KOPT-K1 (cell line): Measurements from ENCODE around the gene HNRNPC.
"Not testable (repeated sequence)": the region's sequence is repeated elsewhere in the genome, so short reads cannot be mapped to it uniquely, and the experiment has no call there.

Experiments
- H3K27ac ChIP-seq: fragments of 200-600 bp; sonication (generic); 2 replicates; pipeline ENCODE4 v1.5.1; 2016; ENCODE audit warnings: antibody characterized with exemption, mild to moderate bottlenecking, low read depth, low read length; ENCODE audit not compliant: poor library complexity, severe bottlenecking
- H3K36me3 ChIP-seq: fragments of 200-600 bp; sonication (generic); 2 replicates; pipeline ENCODE4 v1.5.1; 2017; ENCODE audit warnings: antibody characterized with exemption, mild to moderate bottlenecking, low read length, moderate library complexity; ENCODE audit not compliant: insufficient read depth
- H3K9me3 ChIP-seq: fragments of 200-600 bp; sonication (generic); 2 replicates; pipeline ENCODE4 v1.5.1; 2017; ENCODE audit warnings: antibody characterized with exemption, low read length, mild to moderate bottlenecking; ENCODE audit not compliant: insufficient read depth, poor library complexity, severe bottlenecking

The HNRNPC gene

DNA sequence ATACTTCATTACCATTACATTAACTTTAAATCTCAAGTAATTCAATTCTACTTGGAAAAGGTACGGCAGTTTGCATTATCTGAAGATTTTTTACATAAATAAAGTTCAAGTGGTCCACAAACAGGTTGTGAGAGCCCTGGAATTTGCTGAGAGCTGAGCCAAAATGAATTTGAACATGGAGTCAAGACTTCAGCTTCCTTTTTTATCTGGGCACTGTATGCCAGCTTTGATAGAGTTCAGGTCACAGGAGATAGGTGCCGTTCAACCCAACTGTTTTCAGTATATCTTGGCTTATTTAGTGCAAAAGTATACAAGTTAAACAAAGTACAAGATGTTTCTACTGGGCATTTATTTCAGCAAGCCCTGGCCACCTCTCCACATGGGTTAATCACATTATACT is 28.8 kb downstream of the HNRNPC start:
- Histone ChIP-seq H3K27ac (no peak overlapping the region), H3K9me3 (no peaks in the 10 kb centered on the region), H3K36me3 (peaks cover 100% of the 10 kb centered on the region)

DNA sequence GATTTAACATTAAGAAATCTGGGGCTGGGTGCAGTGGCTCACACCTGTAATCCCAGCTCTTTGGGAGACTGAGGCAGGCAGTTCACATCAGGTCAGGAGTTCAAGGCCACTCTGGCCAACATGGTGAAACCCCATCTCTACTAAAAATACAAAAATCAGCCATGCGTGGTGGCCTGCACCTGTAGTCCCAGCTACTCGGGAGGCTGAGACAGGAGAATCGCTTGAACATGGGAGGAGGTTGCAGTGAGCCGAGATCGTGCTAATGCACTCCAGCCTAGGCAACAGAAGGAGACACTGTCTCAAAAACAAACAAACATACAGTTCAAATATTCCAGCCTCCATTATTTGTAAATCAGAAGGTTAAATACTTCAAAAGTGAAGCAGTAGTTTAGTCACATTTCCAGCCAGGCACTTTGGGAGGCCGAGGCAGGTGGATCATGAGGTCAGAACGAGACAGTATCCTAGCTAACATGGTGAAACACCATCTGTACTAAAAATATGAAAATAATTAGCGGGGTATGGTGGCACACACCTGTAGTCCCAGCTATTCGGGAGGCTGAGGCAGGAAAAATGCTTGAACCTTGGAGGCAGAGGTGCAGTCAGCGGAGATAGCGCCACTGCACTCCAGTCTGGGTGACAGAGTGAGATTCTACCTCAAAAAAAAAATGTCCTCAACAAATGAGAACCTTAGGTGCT is 30.3 kb downstream of the HNRNPC start:
- no peak overlapping the region for H3K27ac ChIP-seq
- peaks cover 100% of the 10 kb centered on the region for H3K36me3 ChIP-seq
- H3K9me3 ChIP-seq = no peaks in the 10 kb centered on the region

DNA sequence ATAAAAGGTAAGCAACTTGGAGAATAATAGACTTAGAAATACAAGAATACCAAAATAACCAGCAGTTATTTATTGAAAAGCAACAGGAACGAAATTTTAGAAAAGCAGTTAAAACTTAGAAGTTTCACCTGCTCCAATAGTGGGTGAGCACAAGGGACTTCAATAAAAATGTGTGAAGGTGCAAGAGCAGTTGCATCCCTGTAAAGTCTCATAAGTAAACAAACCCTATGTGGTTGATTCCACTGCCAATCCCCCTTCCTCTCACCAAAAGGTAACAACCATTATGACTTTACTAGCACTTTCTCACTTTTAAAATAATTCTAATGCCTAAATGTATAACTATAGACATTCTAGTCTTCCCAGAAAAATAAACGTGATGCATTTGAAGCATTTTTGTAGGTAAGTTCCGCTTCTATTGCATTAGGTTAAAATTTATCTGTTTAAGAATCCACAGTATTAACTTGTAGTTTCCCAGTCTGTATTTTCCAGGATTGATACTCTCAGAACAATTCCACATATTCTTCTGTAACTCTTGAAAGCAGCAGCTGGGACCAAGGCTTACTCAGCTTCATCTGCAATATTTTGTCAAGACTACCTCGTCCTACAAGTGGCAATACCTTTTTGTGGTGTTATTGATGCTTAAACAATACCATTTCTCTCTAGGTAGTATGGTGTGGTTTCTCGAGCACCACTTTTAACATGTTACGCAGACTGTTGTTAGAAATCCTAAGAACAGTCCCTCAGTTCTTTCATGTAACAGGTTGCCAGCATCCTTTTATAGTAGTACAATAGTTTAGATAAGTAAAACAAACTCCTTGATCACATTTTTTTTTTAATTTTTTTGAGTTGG is 32.1 kb downstream of the HNRNPC start:
- H3K9me3 ChIP-seq = no peaks in the 10 kb centered on the region
- no peak overlapping the region for H3K27ac ChIP-seq
- H3K36me3 ChIP-seq = peaks cover 100% of the 10 kb centered on the region

DNA sequence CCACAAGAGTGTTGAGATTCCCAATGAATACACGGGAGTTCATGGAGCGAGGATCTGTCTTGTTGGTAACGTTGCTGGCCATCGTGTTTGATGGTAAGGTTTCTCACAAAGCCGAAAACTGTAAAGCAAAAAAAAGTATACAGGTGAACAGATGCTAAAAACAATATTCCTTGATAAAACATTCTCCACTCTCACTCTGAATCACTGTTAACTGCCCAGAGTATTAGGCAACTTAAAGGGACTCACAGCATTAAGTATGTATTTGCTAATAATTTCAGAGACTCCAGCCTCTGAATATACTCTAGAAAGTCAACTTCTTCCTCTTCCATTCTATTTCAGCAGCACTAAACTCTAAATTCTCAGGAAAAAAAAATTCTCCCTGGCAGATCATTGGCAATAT is 35.1 kb downstream of the HNRNPC start:
- peaks cover 100% of the 10 kb centered on the region for H3K36me3 ChIP-seq
- H3K27ac ChIP-seq = no peak overlapping the region
- H3K9me3 ChIP-seq = no peaks in the 10 kb centered on the region

DNA sequence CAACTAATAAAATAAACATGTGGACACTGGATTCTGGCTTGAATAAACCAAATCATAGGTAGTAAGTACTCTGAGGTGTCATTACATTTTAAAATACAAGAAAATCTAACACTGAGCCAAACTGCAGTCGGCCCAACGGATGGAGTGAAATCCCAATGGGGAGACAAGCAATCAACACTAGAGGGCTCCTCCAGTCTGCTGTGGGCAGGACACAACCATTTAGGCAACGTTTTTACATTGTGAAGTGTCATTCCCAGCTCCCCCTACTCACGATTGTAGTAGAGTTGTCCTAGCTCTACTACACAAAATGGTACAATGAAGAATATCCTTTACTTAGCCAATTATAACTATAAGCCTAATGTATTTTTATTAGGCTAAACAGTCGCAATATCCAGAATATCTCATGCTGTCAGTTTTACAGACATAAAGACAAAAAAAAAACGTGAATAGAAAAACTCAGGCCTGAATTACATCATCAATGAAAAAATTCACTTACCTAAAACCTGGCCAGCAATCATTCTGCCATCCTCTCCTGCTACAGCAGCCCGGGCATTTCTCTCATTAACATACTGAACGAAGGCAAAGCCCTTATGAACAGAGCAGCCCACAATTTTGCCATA is 35.7 kb downstream of the HNRNPC start:
- no peaks in the 10 kb centered on the region for H3K9me3 ChIP-seq
- H3K36me3 ChIP-seq = peaks cover 100% of the 10 kb centered on the region
- no peak overlapping the region for H3K27ac ChIP-seq

DNA sequence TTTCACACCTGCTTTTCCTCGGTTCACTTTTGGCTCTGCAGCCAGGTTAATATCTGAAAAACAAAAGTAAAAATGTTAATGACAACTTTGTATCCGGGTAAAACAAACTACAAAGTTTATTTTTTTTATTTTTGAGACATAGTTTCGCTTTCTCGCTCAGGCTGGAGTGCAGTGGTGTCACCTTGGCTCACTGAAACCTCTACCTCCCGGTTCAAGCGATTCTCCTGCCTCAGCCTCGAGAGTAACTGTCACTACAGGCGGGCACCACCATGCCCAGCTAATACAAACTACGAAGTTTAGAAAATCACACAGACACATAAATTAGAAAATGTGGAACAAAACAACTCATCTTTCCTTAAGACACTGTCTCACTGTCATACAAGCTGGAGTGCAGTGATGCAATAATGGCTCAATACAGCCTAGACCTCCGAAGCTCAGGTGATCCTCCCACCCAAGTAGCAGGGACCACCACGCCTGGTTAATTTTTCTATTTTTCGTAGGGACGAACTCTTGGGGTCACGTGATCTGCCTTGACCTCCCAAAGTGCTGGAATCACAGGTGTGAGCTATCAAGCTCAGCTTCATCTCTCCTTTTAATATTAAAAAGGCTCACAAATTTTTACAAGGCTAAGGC is 38.1 kb downstream of the HNRNPC start:
- Histone ChIP-seq H3K9me3 (no peaks in the 10 kb centered on the region), H3K36me3 (peaks cover 100% of the 10 kb centered on the region), H3K27ac (peak overlapping the region; percentile 4)

DNA sequence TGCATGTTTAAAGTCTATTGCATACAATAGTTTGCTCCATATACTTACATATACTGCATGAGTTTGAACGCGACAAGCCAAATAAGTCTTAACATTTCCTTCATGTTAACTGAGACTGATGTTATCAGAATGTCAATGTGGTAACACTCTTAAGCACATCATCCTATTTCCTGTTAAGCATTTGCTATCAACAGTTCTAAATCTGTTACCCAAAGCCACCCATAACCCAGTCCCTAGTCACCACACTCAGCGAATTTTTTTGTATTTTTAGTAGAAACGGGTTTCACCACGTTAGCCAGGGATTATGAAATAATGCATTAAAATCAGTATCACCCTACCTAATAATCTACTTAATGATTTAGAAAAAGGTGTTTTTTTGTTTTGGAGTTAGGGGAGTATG is 39.4 kb downstream of the HNRNPC start:
- H3K9me3 ChIP-seq = no peaks in the 10 kb centered on the region
- H3K36me3 ChIP-seq = peaks cover 100% of the 10 kb centered on the region

DNA sequence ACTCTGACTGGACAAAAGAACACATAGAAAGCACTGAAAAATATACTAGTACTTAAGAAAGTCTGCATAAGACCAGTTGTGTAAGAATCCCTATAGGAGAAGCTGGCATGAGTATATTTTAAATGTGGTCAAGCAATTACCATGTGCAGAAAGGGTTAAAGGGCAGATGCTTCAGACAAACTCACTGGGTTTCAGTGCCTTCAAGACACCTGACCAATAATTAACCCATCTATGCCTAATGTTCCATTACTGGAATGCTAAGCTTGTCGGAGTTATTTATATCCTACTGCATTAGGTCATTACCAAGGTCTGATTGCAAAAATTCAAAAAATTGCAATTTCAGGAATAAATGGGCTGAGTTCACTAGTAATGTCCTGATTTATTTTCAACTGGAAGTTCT is 41.3 kb downstream of the HNRNPC start:
- no peaks in the 10 kb centered on the region for H3K9me3 ChIP-seq
- no peak overlapping the region for H3K27ac ChIP-seq
- peaks cover 100% of the 10 kb centered on the region for H3K36me3 ChIP-seq

More for the DNA sequence above, 39.4 kb downstream of the HNRNPC start:
- H3K27ac ChIP-seq = peak overlapping the region; percentile 6

DNA sequence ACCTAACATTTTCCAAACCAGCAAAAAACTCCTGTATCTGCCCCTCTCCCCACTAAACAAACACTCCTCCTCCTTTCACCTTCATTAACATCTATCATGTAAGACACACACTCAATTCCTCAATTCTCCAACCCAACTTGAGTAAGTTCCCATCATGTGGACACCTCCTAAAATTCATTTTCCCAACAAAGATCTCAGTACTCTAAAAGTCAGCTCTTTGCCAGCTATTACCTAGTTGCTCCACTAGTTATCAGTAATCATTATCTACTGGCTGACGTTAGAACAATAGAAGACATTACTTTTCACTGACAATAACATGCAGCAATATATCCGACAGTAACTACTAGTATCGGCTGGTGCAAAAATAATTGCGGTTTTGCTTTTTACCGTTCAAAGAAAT is 42.1 kb downstream of the HNRNPC start:
- Histone ChIP-seq H3K9me3 (no peaks in the 10 kb centered on the region), H3K36me3 (peaks cover 100% of the 10 kb centered on the region), H3K27ac (no peak overlapping the region)

DNA sequence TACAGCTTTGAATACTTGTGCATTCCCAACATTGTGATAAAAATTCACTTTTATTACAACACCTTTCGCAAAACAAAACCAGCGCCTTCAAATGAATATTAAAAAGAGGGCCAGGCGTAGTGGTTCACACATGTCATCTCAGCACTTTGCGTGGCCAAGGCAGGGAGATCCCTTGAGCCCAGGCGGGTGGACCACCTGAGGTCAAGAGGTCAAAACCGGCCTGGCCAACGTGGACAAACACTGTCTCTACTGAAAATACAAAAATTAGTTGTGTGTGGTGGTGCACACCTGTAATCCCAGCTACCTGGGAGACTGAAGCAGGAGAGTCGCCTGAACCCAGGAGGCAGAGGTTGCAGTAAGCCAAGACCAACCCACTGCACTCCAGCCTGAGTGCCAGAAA is 42.8 kb downstream of the HNRNPC start:
- Histone ChIP-seq H3K27ac (no peak overlapping the region), H3K36me3 (peaks cover 100% of the 10 kb centered on the region), H3K9me3 (no peaks in the 10 kb centered on the region)

DNA sequence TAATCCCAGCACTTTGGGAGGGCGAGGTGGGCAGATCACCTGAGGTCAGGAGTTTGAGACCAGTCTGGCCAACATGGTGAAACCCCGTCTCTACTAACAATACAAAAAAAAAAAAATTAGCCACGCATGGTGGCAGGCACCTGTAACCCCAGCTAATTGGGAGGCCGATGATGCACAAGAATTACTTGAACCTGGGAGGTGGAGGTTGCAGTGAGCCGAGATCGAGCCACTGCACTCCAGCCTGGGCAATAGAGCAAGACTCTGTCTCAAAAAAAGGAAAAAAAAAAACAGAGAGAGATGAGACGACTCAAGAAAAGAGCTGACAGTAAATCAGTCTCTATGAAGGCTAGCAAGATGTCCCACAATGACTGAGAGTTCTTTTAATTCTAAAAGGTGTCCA is 44.1 kb downstream of the HNRNPC start:
- H3K27ac ChIP-seq, H3K9me3 ChIP-seq: not testable (repeated sequence)
- peaks cover 100% of the 10 kb centered on the region for H3K36me3 ChIP-seq

DNA sequence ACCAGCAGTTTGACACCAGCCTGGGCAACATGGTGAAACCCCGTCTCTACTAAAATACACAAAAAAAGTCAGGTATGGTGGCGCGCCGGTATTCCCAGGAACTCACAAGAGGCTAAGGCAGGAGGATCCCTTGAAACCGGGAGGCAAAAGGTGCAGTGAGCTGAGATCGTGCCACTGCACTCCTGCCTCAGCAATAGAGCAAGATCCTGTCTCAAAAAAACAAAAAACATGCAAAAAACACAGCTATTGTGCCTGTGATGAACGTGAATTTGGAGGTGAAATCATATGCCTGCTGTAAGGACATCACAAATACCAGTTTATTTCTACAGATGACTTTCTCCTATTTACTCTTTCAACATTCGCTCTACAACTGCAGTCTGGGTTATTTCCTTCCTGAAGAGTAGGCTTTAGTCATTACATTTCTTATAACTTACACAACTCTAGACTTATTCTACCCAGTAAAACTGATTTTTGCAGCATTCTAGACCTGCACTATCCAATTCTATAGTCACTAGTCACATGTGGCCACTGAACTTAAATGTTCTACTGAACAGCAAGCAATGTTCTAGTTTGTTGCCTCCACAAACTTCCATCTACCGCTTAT is 48.3 kb downstream of the HNRNPC start:
- Histone ChIP-seq H3K27ac (no peak overlapping the region), H3K36me3 (peaks cover 100% of the 10 kb centered on the region), H3K9me3 (no peaks in the 10 kb centered on the region)

DNA sequence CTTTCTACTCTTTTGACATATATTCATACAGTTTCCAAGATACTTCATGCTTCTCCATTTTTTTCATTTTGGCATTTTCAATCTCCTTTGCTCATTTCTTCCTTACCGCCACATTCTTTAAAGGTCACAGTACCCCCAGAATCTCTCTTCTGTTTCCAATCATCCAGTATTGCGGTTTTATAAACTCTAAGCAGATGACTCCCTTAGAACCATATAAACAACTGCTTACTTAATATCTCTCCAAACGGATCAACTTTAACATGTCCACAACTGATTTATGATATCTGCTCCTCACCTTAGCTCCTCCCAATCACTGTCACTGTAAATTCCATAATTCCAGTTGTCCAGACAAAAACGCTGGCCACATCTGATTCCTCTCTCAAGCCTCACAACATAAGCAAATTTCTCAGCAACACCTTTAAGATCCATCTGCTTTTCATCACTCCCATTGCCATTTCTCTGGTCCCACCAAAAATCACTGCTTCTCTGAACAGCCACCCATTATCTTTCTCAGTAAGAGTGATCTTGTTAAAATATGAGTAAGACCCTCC is 49.6 kb downstream of the HNRNPC start:
- Histone ChIP-seq H3K36me3 (peaks cover 100% of the 10 kb centered on the region), H3K27ac (no peak overlapping the region), H3K9me3 (no peaks in the 10 kb centered on the region)

DNA sequence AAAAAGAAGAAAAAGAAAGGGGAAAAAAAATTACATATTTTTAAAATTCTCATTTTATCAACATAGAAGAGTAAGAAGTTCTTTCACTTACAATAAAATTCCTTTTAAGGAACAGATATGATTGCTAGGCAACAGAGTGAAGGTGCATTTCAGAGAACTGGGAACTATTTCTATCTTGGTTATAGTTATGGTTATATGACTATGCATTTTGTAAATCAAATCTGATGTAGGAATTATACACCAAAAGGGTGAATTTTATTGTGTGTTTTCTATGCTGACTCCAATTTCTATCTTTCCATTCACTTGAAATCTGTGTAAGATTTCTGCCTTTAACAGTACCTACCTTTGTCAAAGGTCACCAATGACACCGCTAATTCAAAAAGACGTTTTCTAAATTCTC is 50.1 kb downstream of the HNRNPC start:
- peaks cover 100% of the 10 kb centered on the region for H3K36me3 ChIP-seq
- no peak overlapping the region for H3K27ac ChIP-seq
- H3K9me3 ChIP-seq = no peaks in the 10 kb centered on the region
